Gastrocnemius medialis (tissue), 4 donors: Measurements from ENCODE around the gene WDR82. TPM values are rescaled to one million over a fixed set of nuclear protein-coding genes. Genes with fewer than 3 reads are reported as not detected.
A peak's percentile ranks its signal among the peaks of the same experiment; 100 is the strongest.

Experiments used
- ATAC-seq, 2 donors: fragments of 150-250 bp; one replicate each; pipeline ENCODE4 v1.9.1; 2016
- DNase-seq, 2 donors: peaks; one replicate each; pipeline ENCODE4 v3.0.0-alpha.2; 2019
- H3K27ac ChIP-seq, 4 donors: fragments of 200-600 bp; sonication (generic); 1 replicate in 1 of 4; 2 replicates in 3 of 4; pipeline ENCODE4 v1.5.1; 2016 to 2018; ENCODE audit warnings: mild to moderate bottlenecking in 2 of 4, moderate library complexity in 1 of 4
- H3K27me3 ChIP-seq, 3 donors: fragments of 200-600 bp; sonication (generic) in 2 of 3; 1 replicate in 1 of 3; 2 replicates in 2 of 3; pipeline versions ENCODE4 v1.5.1 to v1.6.0; 2016 to 2019; ENCODE audit warnings: mild to moderate bottlenecking in 1 of 3, moderate library complexity in 1 of 3
- H3K36me3 ChIP-seq, 2 donors: fragments of 200-600 bp; sonication (generic) in 1 of 2; one replicate each; pipeline ENCODE4 v1.5.1; 2017 to 2018
- H3K4me1 ChIP-seq, 2 donors: fragments of 200-600 bp; sonication (generic) in 1 of 2; one replicate each; pipeline ENCODE4 v1.5.1; 2016 to 2017; ENCODE audit warnings: mild to moderate bottlenecking in 2 of 2
- H3K4me3 ChIP-seq, 4 donors: fragments of 200-600 bp; sonication (generic) in 3 of 4; 1 replicate in 1 of 4; 2 replicates in 3 of 4; pipeline ENCODE4 v1.5.1; 2016 to 2019; ENCODE audit warnings: mild to moderate bottlenecking in 2 of 4
- H3K9me3 ChIP-seq, 3 donors: fragments of 200-600 bp; sonication (generic) in 2 of 3; 1 replicate in 1 of 3; 2 replicates in 2 of 3; pipeline ENCODE4 v1.5.1; 2016 to 2019
- CTCF ChIP-seq, 5 experiments: fragments of 450-650 bp in 3 of 5; fragments of 200-600 bp in 2 of 5; sonication (generic) in 2 of 5; IDR thresholded peaks in 4 of 5; conservative IDR thresholded peaks in 1 of 5; 1 replicate in 4 of 5; 2 replicates in 1 of 5; pipeline ENCODE4 v1.5.1; 2016 to 2019; ENCODE audit warnings: antibody characterized with exemption in 5 of 5, mild to moderate bottlenecking in 3 of 5, moderate library complexity in 3 of 5
- POLR2A ChIP-seq, 2 donors: fragments of 450-650 bp; IDR thresholded peaks; one replicate each; pipeline ENCODE4 v1.6.1; 2017; ENCODE audit warnings: antibody characterized with exemption in 2 of 2, mild to moderate bottlenecking in 2 of 2, moderate library complexity in 2 of 2
- in situ Hi-C, 4 donors: fragments of 200-750 bp; cut with MboI; loops; one replicate each; pipeline versions ENCODE4 v1.15.0 to v1.8.0; 2017; ENCODE audit warnings: low sequenced_read_pairs in 4 of 4
- intact Hi-C: fragments of 100-400 bp; cut with DNase I; formaldehyde crosslinking; loops from one replicate; pipeline ENCODE4 v1.15.1; 2023; ENCODE audit warnings: low total_unique reads
- total RNA-seq, 4 donors: library from RNA; depleted of rRNA; stranded (reverse); fragments of >200 nt; gene quantifications; one replicate each; pipeline versions ENCODE4 v1.1.0 to v1.2.3, GENCODE V29; 2016

WDR82 gene
- total RNA-seq, 4 donors from 2014 or later, result 54.1 to 64.9 (median 59.3) TPM

GRCh38 chr3:52237657-52238172, 40.7 kb downstream of the WDR82 start:
- H3K9me3 ChIP-seq, result no peaks in the 10 kb centered on the region
- H3K4me3 ChIP-seq, result peak overlapping the region; percentile 72 to 95 (median 90)
- no peaks in the 10 kb centered on the region for H3K27me3 ChIP-seq
- intact Hi-C loops (loop anchor here (5.0 to 10.0 kb wide), 2 partner anchors 215 to 607 kb away; partner anchors contain the start of gene TNNC1), in situ Hi-C loops (loop anchor here in 1 of 4 donors (10.0 kb wide), 1 partner anchor 107 kb away; no protein-coding TSS in a partner anchor)
- ATAC-seq (peak; percentile 58 to 60), DNase-seq (peak; percentile 87 to 95)
- peak in 1 of 2 donors; percentile 9 for TF ChIP-seq POLR2A (IDR thresholded peaks at IDR 0.05)
- peak in 3 of 5 experiments; percentile 6 to 37 (median 14) for TF ChIP-seq CTCF (IDR thresholded peaks at IDR 0.05 in 4 of 5, conservative IDR thresholded peaks at IDR 0.05 in 1 of 5)
- H3K4me1 ChIP-seq, result peaks cover 54 to 61% of the 10 kb centered on the region in 2 donors
- no peaks in the 10 kb centered on the region for H3K36me3 ChIP-seq
- peak overlapping the region; percentile 99 to 100 (median 100) for H3K27ac ChIP-seq

- H3K9me3 ChIP-seq, result no peaks in the 10 kb centered on the region
- H3K27ac ChIP-seq, result peak overlapping the region; percentile 99 to 100 (median 100)
- peak in 1 of 2 donors; percentile 47 for DNase-seq
- TF ChIP-seq CTCF (IDR thresholded peaks at IDR 0.05 in 4 of 5, conservative IDR thresholded peaks at IDR 0.05 in 1 of 5) (no peak), POLR2A (IDR thresholded peaks at IDR 0.05) (peak; percentile 27 to 33)
- H3K4me1 ChIP-seq, result peaks cover 60 to 67% of the 10 kb centered on the region in 2 donors
- peak overlapping the region in 3 of 4 donors; percentile 72 to 95 (median 91) for H3K4me3 ChIP-seq
- ATAC-seq, result peak; percentile 10 to 14
- in situ Hi-C loops, result loop anchor here in 1 of 4 donors (10.0 kb wide), 1 partner anchor 108 kb away; no protein-coding TSS in a partner anchor
- intact Hi-C loops, result loop anchor here (5.0 to 10.0 kb wide), 2 partner anchors 215 to 608 kb away; partner anchors contain the start of gene TNNC1
- no peaks in the 10 kb centered on the region for H3K27me3 ChIP-seq
- no peaks in the 10 kb centered on the region for H3K36me3 ChIP-seq
Measured at GRCh38 chr3:52237006-52237656, 41.3 kb downstream of the WDR82 start.

GRCh38 chr3:52236424-52236886, 42.0 kb downstream of the WDR82 start:
- TF ChIP-seq CTCF (IDR thresholded peaks at IDR 0.05 in 4 of 5, conservative IDR thresholded peaks at IDR 0.05 in 1 of 5) (peak in 3 of 5 experiments; percentile 16 to 50 (median 35)), POLR2A (IDR thresholded peaks at IDR 0.05) (no peak)
- Histone ChIP-seq H3K36me3 (peaks cover 0 to 3% of the 10 kb centered on the region in 2 donors), H3K4me3 (no peak overlapping the region), H3K27ac (peak overlapping the region; percentile 99 to 100 (median 100)), H3K27me3 (no peaks in the 10 kb centered on the region), H3K4me1 (peaks cover 65 to 72% of the 10 kb centered on the region in 2 donors), H3K9me3 (no peaks in the 10 kb centered on the region)
- DNase-seq, result peak in 1 of 2 donors; percentile 80
- intact Hi-C loops, result loop anchor here (5.0 to 10.0 kb wide), 2 partner anchors 216 to 608 kb away; partner anchors contain the start of gene TNNC1
- ATAC-seq, result peak in 1 of 2 donors; percentile 13
- in situ Hi-C loops, result loop anchor here in 1 of 4 donors (10.0 kb wide), 1 partner anchor 108 kb away; no protein-coding TSS in a partner anchor

- intact Hi-C loops (loop anchor here (1.0 to 10.0 kb wide), 3 partner anchors 44 to 610 kb away; partner anchors contain the start of genes TNNC1 and WDR82), in situ Hi-C loops (loop anchor here in 3 of 4 donors (5.0 to 10.0 kb wide), 3 partner anchors 43 to 110 kb away; partner anchors contain the start of gene WDR82 (in 2 of the 3))
- Histone ChIP-seq H3K27ac (peak overlapping the region; percentile 99 to 100 (median 100)), H3K4me3 (peak overlapping the region; percentile 70 to 83 (median 70)), H3K27me3 (no peaks in the 10 kb centered on the region), H3K9me3 (no peaks in the 10 kb centered on the region), H3K36me3 (peaks cover 0 to 20% of the 10 kb centered on the region in 2 donors), H3K4me1 (peaks cover 59 to 67% of the 10 kb centered on the region in 2 donors)
- ATAC-seq (peak; percentile 57 to 62), DNase-seq (peak; percentile 86 to 93)
- TF ChIP-seq CTCF (IDR thresholded peaks at IDR 0.05 in 4 of 5, conservative IDR thresholded peaks at IDR 0.05 in 1 of 5), result peak in 2 of 5 experiments; percentile 48 to 61
- peak; percentile 97 to 98 for TF ChIP-seq POLR2A (IDR thresholded peaks at IDR 0.05)
Measured at GRCh38 chr3:52234516-52235447, 43.7 kb downstream of the WDR82 start.
